HT-29 (cell line): Measurements from ENCODE around the gene CMSS1. TPM values are rescaled to one million over a fixed set of nuclear protein-coding genes. Genes with fewer than 3 reads are reported as not detected.
A peak's percentile ranks its signal among the peaks of the same experiment; 100 is the strongest.

ENCODE experiments used
- DNase-seq: peaks from one replicate; pipeline ENCODE4 v3.0.0-alpha.2; 2015; ENCODE audit warnings: low spot score
- total RNA-seq: library from RNA; depleted of rRNA; stranded (reverse); fragments of >200 nt; shearing (Covaris generic); gene quantifications from 2 replicates; pipeline ENCODE4 v1.2.3, GENCODE V29; 2014

Gene CMSS1
- total RNA-seq, 1 experiment from 2014 or later: 18.3 TPM

DNA sequence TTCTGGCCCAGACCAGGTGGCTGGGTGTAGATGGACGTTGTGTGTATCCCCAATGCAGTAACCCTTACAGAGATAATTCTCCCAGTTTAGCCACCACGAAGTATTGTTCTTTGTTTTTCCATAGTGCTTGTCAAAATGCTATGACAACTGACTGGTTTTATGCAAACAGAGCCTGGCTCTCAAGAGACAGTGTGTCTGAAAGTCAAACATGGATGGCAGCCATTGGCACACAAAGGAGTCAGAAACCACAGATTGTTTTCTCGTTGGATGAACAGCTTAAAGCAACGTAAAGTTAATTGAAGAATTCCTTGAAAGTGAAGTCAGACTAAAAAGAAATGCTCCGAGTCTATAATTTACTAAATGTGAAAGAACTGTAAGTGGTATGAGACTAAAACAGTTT lies 205.5 kb downstream of the CMSS1 start:
- no peak for DNase-seq

DNA sequence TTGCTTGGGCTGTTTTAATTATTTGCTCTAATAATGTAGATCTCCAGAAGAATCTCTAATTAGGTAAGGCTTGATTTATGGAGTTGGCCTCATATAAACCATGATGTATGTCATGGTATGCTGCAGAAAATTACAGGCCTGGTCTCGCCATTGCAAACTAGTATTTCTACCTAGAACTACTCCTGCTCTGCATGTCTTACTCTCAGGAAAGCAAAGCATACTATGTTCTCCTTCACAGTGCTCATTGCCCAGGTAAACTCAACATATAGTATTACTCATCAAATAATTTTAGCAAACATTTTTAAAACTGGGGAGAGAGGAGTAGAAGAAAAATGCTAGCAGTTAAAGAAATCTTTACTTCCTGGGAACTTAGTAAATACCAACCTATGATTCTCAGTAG lies 205.9 kb downstream of the CMSS1 start:
- DNase-seq: no peak

DNA sequence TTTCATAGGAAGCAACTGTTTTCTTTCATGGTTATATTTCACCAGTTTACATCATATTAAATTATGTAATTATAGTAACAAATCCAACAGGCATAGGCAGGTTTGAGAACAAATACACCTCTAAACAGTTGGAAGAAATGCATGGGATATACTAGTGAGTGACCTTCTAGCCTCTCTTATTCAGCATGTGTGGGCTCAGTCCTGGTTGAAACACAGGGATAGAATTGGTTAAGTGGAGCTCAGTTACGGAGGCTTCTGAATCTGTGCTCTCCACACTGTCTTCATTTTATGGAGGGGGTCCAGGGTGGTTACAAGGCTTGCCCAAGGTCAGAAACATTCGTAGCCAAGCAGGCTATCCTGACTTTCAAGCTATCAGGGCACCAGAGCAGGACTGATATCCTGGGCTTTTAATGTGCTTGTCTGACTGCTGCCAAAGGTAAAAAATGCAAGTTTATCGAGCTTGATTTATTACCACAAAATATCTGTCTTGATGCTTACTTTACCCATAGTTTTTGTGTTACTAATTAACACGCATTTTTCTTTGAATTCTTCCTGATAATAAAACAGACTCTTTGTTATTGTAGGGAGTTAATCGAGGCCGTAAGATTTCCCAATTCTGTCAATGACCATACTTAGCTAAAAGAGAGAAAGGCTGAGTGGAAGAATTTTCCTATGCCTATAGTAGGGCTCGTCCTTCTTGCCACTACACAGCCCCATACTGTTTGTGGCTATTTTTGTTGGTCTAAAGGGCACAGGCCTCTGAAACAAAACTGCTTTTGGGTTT lies 207.1 kb downstream of the CMSS1 start:
- DNase-seq: peak; percentile 70

DNA sequence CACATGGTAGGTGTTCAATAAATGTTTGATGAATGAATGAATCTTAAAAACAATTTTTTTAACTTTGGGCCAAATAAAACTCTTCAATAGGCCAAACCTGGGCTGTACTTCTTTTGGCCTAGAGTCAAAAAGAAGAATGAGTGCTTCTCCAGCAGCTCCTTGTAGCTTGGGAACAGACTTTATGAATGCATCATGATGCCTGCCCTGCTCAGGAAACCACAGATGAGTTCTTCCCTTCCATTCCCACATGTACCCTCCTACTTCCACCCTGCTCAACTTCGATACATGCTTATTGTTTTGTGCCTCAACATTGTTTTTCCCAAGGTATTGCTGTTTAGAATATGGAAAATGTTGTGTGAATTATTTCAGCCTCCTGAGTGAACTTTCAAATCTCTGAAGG lies 209.7 kb downstream of the CMSS1 start:
- DNase-seq: no peak

DNA sequence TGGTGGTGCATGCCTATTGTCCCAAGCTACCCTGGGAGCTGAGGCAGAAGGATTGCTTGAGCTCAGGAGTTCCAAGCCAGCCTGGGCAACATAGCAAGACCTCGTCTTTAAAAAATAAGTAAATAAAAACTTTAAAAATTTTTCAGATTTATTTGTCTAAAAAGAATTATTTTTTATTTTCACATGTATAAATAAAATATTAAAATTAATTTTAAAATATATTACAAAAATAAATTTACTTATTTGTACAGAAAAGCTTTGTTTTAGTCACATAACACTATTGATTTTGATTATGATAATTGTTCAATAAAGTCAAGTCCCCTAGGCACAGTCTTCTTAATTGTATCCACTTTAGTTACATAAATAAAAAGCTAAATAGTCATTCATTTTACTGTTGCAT lies 211.4 kb downstream of the CMSS1 start:
- no peak for DNase-seq

DNA sequence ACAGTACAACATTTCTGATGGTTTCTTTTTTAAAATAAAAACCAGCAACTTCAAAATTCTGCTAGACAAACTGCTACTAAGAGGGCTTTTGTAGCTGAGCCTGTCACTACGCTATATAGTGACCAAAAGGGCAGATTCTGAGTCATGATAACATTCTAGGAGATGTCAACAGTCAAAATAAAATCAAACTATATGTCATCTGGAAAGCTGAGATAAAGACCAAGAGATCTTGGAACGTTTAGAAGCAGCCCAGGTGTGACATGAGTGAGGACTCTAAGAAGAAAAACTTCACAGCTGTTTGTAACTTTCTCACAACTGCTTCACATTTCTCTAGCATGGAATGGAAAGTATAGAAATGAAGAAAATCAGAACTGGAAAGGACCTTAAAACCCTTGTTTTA lies 212.0 kb downstream of the CMSS1 start:
- no peak for DNase-seq

DNA sequence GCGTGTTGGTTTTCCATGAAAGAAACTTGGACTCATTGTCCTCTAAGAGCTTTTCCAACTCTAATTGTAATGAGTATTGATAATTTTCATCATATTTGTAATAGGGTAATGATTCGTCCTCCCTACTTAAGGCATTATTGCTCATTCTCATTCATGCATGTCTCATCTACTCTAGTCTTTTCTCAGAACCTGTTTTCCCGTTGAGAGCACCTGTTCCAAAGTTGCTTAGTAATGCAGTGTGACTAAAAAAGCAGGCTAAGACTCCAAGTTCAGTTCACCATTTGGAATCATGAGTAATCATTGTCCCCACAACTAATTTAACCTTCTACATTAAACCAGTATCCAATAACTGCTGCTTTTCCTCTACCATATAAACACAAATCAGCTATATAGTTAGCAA lies 212.7 kb downstream of the CMSS1 start:
- DNase-seq: no peak

DNA sequence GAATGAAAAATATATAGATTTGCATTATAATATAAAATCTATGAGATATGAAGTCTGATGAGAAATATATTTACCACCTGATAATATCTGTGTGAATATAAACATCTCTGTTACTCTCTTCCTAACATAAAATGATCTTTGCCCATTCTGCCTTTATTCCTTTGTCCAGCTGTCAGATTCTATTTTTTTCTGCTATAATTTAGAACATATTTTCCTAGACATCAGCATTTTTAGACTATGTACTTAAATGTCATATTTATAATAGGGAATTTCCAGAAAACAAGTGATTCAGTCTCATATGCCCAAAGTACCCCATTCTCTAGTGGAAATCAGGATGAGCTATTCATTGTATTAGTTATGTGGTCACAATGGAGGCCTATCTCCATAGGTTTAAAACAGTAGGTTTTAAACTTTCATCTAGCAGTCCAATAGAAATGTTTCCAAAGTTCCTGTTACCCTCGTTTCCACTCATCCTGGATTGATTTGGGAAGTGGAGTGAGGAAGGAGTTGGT lies 213.3 kb downstream of the CMSS1 start:
- DNase-seq: no peak

DNA sequence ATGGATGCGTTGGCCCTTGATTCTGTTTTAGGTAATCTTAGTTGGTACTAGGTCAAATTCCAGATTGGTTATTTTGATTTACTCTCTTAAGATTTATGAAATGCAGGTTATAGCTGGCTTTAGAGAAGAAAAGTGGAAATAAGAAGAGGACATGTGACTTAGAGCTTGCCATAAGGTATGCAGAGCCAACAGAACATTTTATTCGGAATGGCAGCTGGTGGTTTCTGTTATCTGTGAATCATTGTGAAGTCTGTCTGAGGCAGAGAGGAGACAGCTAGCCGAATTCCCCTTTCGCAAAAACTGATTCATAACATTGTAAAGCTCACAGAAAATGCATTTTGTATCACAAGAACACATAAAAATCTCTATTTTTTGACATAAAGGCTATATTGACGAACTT lies 214.6 kb downstream of the CMSS1 start:
- no peak for DNase-seq

DNA sequence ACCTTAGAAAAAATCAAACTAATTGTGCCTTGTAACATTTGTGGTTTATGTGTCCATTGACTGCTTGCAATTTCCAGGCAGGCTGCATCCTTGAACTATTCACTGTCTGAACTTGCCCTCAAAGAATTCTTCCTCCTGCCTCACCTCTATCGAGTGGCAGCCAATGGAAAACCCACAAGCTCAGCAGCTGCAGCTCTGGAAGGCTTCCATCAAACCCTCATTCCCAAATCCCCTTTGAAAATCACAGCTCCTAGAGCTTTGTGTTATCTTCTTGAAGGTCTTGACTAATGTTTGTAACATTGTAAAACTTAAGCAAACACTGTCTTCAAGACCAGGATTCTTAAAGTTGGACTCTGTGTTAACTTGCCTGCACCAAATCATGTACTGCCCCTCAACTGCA lies 215.5 kb downstream of the CMSS1 start:
- DNase-seq: no peak

DNA sequence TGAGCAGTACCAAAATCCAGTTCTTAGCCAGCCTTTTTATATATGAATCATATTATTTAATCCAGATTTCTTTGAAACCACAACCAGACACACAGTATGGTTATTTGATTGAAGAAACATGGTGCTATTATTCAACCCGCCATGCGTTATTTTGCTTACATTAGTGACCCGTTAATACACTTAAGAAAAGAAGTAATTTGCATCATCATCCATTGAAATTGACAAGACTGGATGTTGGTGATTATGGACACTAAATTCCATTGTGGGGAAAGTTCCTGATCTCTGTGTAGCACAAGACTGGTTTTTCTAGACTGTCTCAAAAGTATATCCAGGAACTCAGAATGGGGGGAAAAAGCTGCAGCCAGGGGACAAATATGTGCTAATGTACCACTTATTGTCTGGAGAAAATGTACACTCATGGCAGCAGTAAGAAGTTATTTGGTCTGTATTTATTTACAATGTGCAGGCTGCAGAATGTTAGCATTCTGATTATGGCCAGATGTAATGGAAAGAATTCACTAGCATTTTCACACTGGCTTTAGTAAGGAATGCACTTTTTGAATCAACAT lies 216.3 kb downstream of the CMSS1 start:
- DNase-seq: no peak

DNA sequence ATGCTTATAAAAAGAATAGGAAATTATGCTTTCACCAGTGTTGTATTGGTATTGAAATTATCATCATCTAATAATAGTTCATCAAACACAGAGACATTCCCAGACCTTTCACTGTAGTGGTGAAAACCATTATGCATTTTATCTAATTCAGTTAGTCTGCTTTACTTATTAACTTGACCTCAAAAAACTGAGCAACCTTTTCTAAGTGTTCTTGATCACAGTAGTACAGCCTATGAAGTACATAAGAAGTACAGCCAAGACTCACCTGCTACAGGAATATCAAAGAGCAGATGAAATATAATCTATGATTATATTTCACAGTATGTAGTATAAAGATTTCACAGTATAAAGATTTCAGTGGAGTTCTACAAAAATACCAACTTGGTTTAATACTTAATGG lies 221.4 kb downstream of the CMSS1 start:
- DNase-seq: no peak

DNA sequence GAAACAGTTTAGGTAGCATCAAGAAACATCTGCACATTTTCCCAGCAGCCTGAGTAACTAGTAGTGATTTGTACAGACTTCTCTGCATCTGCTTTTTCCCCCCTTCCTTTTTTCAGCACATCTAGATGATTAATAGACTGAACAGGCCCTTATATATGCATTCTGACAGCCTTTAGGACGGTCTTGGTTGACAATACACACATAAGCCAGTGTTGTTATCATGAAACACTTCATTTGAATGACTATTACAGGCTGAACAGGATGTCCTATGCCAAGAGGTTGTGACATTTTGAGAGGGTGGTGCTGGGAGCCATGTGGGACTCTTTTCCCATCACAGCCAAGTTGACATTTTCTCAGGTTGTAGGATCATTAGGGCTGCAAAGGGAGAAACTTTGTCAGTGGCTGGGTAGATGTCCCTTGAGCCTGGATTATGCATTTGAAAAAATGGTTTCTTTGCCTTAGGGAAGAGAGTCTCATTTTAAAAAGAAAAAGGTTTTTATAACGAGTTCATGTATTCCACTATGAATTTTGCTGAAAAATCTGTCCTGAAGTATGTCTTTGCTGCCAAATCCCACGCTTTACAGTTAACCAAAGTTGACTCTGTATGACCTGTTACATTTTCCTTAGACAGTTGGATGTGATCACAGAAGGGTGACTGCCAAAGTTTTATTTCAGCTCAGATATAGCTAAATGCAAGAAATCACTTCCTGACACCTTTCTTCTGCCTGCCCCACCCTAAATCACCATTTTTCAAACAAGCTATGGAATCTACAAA lies 223.0 kb downstream of the CMSS1 start:
- DNase-seq: no peak

DNA sequence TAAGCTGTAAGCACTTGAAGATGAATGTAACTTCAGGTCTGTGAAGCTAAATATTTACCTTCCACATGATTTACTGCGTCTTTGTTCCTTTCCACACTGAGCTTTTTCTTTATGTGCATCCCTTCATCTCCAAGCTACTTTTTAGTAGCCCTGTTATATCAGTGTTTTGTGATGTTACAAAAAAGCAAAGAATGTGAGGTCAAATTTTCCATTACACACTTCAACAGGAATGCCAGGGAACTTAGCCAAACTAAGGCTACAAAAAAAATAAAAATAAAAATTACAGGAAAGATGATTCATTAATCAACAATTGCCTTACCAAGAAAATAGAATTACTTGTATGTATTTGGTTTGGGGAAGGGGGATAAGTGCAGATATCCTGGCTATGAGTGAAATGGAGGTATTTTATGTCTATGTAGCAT lies 223.7 kb downstream of the CMSS1 start:
- DNase-seq: peak; percentile 43

DNA sequence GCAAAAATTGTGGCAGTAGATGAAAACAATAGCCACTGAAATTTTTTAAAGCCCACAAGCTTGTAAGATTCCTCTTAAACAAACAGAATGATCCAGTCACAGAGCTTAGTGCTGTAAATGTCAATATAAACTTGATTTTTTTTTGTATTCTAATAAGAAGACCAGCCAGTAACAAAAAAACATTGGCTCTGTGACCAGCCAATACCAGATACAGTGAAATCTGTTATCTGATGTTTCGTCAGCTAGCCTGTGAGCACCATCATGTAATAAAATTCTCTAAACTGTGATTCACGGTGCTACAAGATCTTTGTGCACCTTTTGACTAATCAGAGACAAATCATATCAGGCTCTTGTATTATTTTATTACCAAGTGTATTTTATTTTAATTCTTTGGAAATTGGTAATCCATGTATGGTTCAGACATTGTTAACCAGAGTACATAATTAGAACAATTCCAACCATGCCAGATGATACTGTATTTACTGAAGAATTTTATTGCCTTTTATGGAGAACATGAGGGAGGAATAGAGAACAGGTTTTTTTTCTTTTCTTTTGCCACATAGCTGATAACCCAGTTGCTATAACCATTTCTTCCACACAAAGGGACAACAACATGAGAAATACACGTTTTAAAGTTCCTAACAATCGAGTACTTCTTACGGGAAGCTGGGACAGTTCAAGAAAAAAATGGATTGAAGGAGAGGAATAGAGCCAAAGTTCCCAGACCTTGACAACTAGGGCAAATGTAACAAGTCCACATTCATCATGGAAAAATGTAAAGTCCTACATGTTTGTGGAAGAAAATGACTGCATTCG lies 224.7 kb downstream of the CMSS1 start:
- DNase-seq: peak; percentile 85

DNA sequence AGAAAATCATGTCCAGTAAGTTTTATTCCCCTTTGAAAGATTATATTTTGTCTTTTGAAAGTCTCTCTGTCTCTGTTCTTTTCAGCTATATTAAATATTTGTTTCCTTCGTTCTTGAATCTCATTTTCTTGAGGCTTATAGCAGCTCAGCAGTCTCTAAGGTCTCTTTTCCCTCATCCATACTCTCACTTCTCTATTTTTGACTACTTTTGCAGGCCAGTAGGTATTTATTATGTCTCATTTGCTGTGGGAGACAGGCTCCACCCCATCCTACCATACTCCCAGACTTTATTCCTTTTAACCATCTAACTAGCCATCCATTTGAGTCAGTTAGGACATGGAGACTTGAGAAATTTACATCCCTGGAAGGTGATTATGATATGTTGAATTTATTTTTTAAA lies 225.6 kb downstream of the CMSS1 start:
- DNase-seq: no peak

DNA sequence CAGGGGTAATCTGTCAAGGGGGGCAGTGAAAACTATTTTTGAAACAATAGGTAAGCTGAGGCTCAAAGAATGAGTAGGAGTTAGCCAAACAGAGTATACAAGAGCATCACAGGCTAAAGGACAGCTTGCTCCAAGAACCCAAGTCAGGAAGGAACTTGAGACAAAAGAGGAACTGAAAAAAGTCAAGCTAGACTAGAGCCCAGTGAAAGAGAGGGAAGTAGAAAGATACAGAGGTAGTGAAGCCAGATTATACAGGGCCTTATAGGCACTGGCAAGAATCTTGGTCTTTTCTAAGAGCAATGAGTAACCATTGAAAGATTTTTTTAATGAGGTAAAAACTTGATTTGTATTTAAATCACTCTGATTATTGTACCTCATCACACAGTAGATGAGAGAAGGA lies 226.7 kb downstream of the CMSS1 start:
- DNase-seq: no peak

DNA sequence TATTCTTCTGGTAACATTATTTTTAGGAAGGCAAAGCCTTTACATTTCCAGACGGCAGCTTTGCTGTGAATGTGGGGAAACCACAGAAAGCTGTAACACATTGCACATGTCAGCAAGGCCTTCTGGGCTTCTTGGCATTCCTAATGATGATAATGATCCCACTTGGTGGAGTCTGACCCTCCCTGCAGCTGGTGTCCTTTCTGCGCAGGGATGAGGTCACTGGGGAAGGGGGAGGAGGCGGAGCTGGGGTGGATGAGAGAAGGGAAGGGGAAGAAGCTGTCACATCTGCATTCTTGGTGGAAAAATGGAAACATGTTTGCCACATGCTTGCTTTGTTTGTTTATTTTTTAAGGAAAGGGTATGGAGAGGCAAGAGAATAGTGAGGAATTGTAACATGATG lies 228.0 kb downstream of the CMSS1 start:
- no peak for DNase-seq

DNA sequence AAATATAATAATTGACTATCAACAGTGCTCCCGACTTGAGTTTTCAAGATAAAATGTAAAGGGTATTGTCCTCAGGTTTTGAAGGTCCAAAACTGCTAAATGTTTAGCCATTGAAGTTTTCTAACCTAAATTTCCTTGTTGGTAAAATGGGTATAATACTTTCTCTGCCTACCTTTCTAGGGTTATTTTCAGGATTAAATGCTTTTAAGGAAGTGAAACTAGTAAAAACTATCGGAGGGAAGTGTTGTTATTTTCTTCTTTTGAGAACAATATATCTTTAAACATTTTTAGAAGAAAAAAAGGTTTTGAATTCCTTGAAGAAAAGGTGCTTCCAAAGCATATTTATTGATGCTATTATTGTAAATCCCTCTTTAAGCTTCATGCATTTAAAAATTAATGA lies 229.3 kb downstream of the CMSS1 start:
- no peak for DNase-seq

DNA sequence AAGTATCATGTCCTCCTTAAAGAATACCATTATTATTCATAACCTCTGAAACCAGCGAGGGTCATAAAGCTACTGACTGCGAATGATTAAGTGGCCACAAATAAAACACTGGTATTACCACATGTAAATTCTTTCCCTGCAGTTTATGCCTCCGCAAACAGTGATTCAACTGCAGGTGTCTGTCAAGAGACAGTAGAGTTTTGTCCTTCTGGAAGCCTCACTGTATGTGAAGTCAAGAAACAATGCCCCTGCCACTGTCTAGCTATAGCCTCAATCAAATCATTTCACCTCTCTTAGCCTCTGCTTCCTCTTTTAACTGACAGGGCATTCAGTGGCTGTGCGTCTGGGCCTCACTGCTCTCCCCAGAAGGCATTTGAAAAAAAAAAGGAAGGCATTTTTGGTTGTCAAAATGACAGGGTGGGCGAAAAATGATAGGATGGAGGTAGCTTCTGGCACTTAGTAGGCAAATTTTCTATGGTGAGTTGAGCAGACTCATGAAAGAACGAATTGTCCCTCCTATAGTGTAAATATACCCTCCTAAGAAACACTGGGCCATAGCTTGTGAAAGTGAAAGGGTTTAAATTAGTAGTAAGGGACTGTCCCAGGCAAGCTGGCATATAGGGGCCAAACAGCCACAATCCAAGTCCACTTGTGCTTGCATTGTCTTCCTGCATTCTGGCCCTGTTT lies 229.9 kb downstream of the CMSS1 start:
- peak; percentile 91 for DNase-seq

DNA sequence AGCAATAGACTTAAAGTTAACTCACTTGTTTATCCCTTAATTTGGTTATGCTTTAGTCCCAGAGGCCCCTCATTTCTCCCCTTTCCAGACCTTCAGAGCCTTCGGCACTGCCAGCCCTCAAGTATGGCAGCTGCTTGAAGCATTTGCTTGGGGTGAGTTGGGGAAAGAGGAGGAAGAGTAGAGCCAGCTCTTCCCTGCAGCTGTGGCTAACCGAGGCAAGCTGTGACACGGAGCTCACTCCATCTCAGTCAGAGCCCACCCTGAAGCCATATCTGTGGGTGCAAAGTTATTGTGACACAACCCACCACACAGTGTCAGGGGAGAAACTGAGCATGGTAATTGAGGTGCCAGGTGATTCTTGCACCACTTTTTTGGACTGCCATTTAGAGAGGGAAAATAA lies 230.6 kb downstream of the CMSS1 start:
- DNase-seq: no peak
